ENCODE measurements around the gene CISD3.

Gene CISD3

GRCh38 chr17:38751808-38752307, 21.7 kb downstream of the CISD3 start (continued):
- TF ChIP-seq ZNF623 (tag by site-specific recombination; IDR thresholded peaks at IDR 0.05) (no peak; the same call in 1 of the 2 replicates), ZNF23 (tag by site-specific recombination; IDR thresholded peaks at IDR 0.05; ENCODE audit: borderline replicate concordance) (no peak), KLF1 (tag by site-specific recombination; IDR thresholded peaks at IDR 0.05) (peak; percentile 39; the same call in 1 of the 2 replicates), GLI4 (tag by site-specific recombination; IDR thresholded peaks at IDR 0.05) (0 out of 2 replicates have a peak, but pooled peaks have one; percentile 8), ZNF548 (tag by site-specific recombination; IDR thresholded peaks at IDR 0.05) (no peak), ZNF366 (tag by site-specific recombination; conservative IDR thresholded peaks at IDR 0.05) (peak; percentile 87), ZFP3 (tag by site-specific recombination; IDR thresholded peaks at IDR 0.05; ENCODE audit: low read depth) (no peak), ZNF626 (tag by site-specific recombination; IDR thresholded peaks at IDR 0.05) (no peak), SP2 (tag by site-specific recombination; IDR thresholded peaks at IDR 0.05) (peak; percentile 58), ZBTB8A (tag by site-specific recombination; IDR thresholded peaks at IDR 0.05) (peak; percentile 90), ZNF10 (tag by site-specific recombination; IDR thresholded peaks at IDR 0.05) (no peak), ZNF280D (tag by site-specific recombination; IDR thresholded peaks at IDR 0.05) (no peak), PRDM1 (tag by site-specific recombination; IDR thresholded peaks at IDR 0.05) (peak; percentile 80), ZBTB20 (tag by site-specific recombination; IDR thresholded peaks at IDR 0.05) (peak; percentile 45), ZBTB17 (tag by site-specific recombination; IDR thresholded peaks at IDR 0.05) (peak; percentile 74; the same call in 1 of the 2 replicates), ZNF133 (tag by site-specific recombination; IDR thresholded peaks at IDR 0.05) (no peak), EGR2 (tag by site-specific recombination; IDR thresholded peaks at IDR 0.05; ENCODE audit: low read depth) (no peak), ZNF777 (tag by site-specific recombination; IDR thresholded peaks at IDR 0.05; ENCODE audit: borderline replicate concordance) (peak; percentile 100), ZNF221 (tag by site-specific recombination; IDR thresholded peaks at IDR 0.05; ENCODE audit: borderline replicate concordance) (no peak), ZNF24 (tag by site-specific recombination; IDR thresholded peaks at IDR 0.05) (0 out of 2 replicates have a peak, but pooled peaks have one; percentile 61), ZNF394 (tag by site-specific recombination; IDR thresholded peaks at IDR 0.05; ENCODE audit: borderline replicate concordance) (peak; percentile 55; the same call in 1 of the 2 replicates), GLIS1 (tag by site-specific recombination; IDR thresholded peaks at IDR 0.05) (peak; percentile 61), ZNF555 (tag by site-specific recombination; conservative IDR thresholded peaks at IDR 0.05) (no peak), HOXA7 (CRISPR knock-in tag; IDR thresholded peaks at IDR 0.05; ENCODE audit: borderline replicate concordance) (no peak), OVOL3 (tag by site-specific recombination; IDR thresholded peaks at IDR 0.05) (no peak; the same call in 1 of the 2 replicates), ZNF843 (tag by site-specific recombination; IDR thresholded peaks at IDR 0.05) (peak; percentile 55; the same call in 1 of the 2 replicates), ZNF677 (tag by site-specific recombination; IDR thresholded peaks at IDR 0.05) (no peak), KLF7 (tag by site-specific recombination; IDR thresholded peaks at IDR 0.05; ENCODE audit: borderline replicate concordance) (peak; percentile 20; the same call in 1 of the 2 replicates)
- TF ChIP-seq, protein P1, sequence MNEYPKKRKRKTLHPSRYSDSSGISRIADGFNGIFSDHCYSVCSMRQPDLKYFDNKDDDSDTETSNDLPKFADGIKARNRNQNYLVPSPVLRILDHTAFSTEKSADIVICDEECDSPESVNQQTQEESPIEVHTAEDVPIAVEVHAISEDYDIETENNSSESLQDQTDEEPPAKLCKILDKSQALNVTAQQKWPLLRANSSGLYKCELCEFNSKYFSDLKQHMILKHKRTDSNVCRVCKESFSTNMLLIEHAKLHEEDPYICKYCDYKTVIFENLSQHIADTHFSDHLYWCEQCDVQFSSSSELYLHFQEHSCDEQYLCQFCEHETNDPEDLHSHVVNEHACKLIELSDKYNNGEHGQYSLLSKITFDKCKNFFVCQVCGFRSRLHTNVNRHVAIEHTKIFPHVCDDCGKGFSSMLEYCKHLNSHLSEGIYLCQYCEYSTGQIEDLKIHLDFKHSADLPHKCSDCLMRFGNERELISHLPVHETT (tag by site-specific recombination; IDR thresholded peaks at IDR 0.05): peak; percentile 6
- TF ChIP-seq, protein P2, sequence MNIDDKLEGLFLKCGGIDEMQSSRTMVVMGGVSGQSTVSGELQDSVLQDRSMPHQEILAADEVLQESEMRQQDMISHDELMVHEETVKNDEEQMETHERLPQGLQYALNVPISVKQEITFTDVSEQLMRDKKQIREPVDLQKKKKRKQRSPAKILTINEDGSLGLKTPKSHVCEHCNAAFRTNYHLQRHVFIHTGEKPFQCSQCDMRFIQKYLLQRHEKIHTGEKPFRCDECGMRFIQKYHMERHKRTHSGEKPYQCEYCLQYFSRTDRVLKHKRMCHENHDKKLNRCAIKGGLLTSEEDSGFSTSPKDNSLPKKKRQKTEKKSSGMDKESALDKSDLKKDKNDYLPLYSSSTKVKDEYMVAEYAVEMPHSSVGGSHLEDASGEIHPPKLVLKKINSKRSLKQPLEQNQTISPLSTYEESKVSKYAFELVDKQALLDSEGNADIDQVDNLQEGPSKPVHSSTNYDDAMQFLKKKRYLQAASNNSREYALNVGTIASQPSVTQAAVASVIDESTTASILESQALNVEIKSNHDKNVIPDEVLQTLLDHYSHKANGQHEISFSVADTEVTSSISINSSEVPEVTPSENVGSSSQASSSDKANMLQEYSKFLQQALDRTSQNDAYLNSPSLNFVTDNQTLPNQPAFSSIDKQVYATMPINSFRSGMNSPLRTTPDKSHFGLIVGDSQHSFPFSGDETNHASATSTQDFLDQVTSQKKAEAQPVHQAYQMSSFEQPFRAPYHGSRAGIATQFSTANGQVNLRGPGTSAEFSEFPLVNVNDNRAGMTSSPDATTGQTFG (tag by site-specific recombination; IDR thresholded peaks at IDR 0.05; ENCODE audit: borderline replicate concordance): peak; percentile 30; the same call in 1 of the 2 replicates
- TF ChIP-seq, protein P3, sequence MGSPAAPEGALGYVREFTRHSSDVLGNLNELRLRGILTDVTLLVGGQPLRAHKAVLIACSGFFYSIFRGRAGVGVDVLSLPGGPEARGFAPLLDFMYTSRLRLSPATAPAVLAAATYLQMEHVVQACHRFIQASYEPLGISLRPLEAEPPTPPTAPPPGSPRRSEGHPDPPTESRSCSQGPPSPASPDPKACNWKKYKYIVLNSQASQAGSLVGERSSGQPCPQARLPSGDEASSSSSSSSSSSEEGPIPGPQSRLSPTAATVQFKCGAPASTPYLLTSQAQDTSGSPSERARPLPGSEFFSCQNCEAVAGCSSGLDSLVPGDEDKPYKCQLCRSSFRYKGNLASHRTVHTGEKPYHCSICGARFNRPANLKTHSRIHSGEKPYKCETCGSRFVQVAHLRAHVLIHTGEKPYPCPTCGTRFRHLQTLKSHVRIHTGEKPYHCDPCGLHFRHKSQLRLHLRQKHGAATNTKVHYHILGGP (tag by site-specific recombination; IDR thresholded peaks at IDR 0.05): no peak

Data from HEK293 (cell line).